ENCODE measurements around the gene MRPL10.

GRCh38 chr17:47800686-47801085 is 30.7 kb downstream of the MRPL10 start:
- no peak for TF ChIP-seq CTCF (IDR thresholded peaks at IDR 0.05 in 8 of 11, conservative IDR thresholded peaks at IDR 0.05 in 3 of 11)
- TF ChIP-seq POLR2AphosphoS5 (IDR thresholded peaks at IDR 0.05), result no peak
- TF ChIP-seq POLR2A (IDR thresholded peaks at IDR 0.05), result no peak
